GM18858 (cell line): ENCODE measurements around the gene C16orf87.
"Not testable (repeated sequence)": the region's sequence is repeated elsewhere in the genome, so short reads cannot be mapped to it uniquely, and the experiment has no call there.

Experiments used
- ATAC-seq: cut with Tn5 transposase; IDR thresholded peaks from one replicate; pipeline ENCODE4 v1.9.1; 2021; ENCODE audit not compliant: unreplicated experiment

Gene C16orf87

DNA sequence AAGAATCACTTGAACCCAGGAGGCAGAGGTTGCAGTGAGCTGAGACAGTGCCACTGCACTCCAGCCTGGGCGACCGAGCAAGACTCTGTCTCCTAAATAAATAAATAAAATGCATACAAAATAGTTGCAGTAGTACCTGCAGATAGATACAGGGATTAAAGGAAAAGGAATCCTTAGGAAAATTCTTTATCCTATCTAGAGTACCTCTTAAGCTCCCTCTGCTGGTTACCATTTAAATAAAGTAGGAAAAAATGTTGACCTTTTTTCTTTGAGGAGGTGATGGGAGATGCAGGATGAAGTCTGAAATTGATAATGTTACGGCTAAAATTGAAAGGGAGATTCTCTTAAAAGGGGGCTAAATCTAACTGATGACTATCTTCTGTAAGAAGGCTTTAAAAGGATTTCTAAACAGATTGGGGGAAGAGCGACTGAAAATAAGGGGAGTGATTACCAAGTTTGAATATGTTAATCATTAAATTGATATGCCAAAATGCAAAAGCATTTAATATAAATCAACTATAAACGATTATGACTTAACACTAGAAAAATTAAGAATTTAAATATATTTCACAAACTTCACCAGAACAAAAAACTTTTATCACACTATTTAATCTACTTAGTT is 29.4 kb downstream of the C16orf87 start:
- no peak for ATAC-seq

GRCh38 chr16:46800494-46800893 is 30.5 kb downstream of the C16orf87 start:
- no peak for ATAC-seq

DNA sequence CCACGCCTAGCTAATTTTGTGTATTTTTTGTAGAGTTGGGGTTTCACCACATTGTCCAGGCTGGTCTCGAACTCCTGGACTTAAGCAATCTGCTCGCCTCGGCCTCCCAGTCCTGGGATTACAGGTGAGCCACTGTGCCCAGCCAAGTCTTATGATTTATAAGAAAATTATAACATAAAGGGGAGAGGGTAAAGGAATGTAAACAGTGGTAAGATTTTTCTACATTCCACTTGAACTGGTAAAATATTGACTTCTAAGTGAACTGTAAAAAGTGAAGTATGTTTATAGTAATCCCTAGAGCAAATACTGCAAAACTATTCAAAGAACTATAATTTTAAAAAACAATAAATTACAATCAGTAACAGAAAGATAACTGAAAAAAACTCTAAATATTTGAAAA is 33.5 kb downstream of the C16orf87 start:
- no peak for ATAC-seq

DNA sequence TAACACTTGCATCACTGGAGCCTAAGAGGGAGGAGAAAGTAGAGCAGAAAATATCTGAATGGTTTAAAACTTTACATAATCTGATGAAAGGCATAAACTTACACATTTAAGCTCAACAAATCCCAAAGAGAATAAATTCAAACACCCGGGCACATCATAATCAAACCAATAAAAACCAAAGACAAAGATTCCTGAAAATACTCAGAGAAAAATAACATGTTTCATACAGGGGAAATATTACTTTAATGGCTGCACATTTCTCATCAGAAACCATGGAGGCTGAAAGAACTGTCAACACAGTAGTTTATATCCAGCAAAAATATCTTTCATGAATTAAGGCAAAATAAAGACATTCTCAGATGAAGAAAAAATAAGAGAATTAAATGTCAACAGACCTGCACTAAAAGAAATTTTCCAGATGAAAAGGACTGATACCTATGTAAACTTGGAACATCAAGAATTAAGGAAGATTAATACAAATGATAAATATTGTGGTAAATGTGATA is 34.2 kb downstream of the C16orf87 start:
- ATAC-seq: no peak

- no peak for ATAC-seq
Measured at GRCh38 chr16:46793841-46794240, 37.1 kb downstream of the C16orf87 start.

- ATAC-seq: no peak
Measured at GRCh38 chr16:46790599-46791270, 40.2 kb downstream of the C16orf87 start.

GRCh38 chr16:46789499-46790414 is 41.2 kb downstream of the C16orf87 start:
- peak; percentile 49 for ATAC-seq

GRCh38 chr16:46788891-46789474 is 42.0 kb downstream of the C16orf87 start:
- no peak for ATAC-seq

DNA sequence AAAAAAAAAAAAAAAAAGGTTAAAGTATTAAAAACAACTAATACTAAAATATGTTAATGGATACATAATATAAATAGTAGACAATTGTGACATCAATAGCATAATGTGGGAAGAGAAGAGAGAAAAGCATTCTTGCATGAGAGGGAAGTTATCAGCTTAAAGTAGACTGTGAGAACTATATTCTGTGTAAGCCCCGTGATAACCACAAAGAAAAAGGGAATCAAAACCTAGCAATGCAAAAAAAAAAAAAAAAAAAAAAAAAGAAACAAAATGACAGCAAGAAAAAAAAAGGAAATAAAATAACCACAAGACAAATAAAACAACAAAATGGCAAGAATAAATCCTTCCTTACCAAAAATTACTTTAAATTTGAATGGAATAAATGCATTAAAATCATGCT is 43.1 kb downstream of the C16orf87 start:
- no peak for ATAC-seq

- ATAC-seq: no peak
Measured at GRCh38 chr16:46785076-46785845, 45.7 kb downstream of the C16orf87 start.

GRCh38 chr16:46784569-46784968 is 46.4 kb downstream of the C16orf87 start:
- not testable (repeated sequence) for ATAC-seq

GRCh38 chr16:46783800-46784199 is 47.2 kb downstream of the C16orf87 start:
- ATAC-seq: no peak

- ATAC-seq: no peak
Measured at GRCh38 chr16:46782320-46782719, 48.7 kb downstream of the C16orf87 start.

GRCh38 chr16:46777804-46778203 is 53.2 kb downstream of the C16orf87 start:
- ATAC-seq: no peak

DNA sequence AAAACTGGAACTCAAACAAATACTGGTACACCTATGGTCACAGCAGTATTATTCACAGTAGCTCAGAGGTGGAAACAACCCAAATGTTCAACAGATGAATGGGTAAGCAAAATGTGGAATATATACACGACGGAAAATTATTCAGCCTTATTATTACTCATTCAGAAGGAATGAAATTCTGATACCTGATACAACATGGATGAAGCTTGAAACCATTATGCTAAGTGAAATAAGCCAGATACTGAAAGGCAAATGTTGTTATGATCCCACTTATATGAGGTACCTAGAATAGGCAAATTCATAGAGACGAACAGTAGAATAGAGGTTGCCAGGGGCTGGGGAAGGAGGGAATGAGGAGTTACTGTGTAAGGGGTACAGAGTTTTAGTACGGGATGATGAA is 55.8 kb downstream of the C16orf87 start:
- ATAC-seq: peak; percentile 11

GRCh38 chr16:46774743-46775177 is 56.2 kb downstream of the C16orf87 start:
- ATAC-seq: peak; percentile 63

GRCh38 chr16:46772463-46772862 is 58.5 kb downstream of the C16orf87 start:
- no peak for ATAC-seq

- ATAC-seq: no peak
Measured at GRCh38 chr16:46768809-46769208, 62.2 kb downstream of the C16orf87 start.

- ATAC-seq: no peak
Measured at GRCh38 chr16:46765050-46765449, 65.9 kb downstream of the C16orf87 start.

DNA sequence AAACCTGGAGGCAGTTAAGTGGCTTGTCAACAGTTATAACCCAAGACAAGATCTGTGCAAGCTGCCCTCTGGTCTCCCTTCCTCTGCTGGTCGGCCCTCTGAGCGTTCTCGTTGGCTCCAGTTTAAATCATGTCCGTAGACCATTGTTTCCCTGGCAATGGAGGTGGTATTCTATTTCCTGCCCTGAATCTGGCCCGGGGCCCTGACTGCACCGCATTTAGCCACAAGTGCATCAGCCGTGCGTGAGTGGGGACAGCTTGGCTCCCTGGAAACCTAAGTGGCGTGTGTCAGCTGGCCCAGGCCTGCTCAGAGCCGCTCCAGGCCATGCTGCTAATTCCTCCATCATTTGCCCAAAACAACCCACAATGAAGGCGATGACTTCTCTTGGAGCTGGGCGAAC is 67.8 kb downstream of the C16orf87 start:
- ATAC-seq: no peak
